HL-60/S4 treated with phorbol 12-myristate 13-acetate at 8.2 ng/mL for 4 days and 3 days (cell line): ENCODE measurements around the gene NECTIN3.

ENCODE experiments used
- in situ Hi-C: fragments of 300-500 bp; cut with MboI; formaldehyde crosslinking; loops from 2 replicates; pipeline ENCODE4 v1.15.0; 2022; ENCODE audit warnings: low sequenced_read_pairs

NECTIN3 gene

GRCh38 chr3:111197485-111197884, 125.9 kb downstream of the NECTIN3 start:
- in situ Hi-C loops, result no loop called here

- in situ Hi-C loops, result no loop called here
Measured at GRCh38 chr3:111200027-111200426, 128.4 kb downstream of the NECTIN3 start.

DNA sequence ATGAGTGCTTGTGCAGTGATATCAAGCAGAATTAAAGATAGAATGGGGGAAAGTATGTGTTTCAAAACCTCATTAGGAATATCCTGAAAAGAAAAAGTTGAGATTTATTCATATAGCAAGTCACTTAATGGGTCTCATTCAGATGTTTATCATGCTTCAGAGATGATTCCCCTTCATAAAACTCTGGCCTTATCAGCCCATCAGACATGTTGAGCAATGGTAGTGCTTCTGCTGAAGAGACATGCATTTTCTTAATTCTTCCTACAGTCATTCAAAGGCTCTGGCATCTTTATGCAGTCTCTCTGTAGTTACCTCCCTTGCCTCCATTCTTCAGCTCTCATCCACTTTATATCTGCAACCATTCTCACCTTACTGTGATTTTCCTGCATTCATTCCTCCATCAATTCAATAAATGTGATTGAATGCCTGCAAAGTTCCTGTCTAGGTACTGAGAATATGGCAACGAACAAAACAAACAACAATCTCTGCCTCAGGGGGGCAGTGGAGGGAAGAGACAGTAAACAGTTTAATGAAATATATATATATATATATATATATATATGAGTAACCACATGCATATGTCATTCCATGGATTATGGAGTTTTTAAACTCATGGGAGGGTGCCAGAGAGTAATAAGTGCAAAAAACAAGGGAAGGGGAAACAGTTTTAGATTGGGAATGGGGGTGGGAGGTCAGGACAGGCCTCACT, 138.5 kb downstream of the NECTIN3 start:
- in situ Hi-C loops, result no loop called here

GRCh38 chr3:111210866-111211564, 139.4 kb downstream of the NECTIN3 start:
- in situ Hi-C loops, result no loop called here

DNA sequence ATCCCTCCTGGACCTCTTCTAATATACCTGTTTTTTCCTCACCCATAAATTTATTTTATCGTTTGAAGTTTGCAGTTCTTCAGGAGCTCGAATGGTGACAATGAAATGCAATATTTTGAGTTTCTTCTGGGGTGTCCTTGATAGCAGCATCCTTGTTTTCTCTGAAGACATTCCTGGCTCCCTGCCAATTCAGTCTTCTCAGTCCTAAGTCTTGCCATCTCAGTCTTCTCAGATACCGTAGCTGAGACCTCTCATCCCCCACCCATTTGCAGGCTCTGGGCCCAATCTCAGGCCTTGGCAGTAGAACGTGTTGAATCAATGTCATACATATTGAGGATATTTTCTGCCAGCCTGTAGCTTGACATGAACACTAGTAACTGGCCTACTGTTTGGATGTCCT, 140.9 kb downstream of the NECTIN3 start:
- in situ Hi-C loops, result no loop called here

DNA sequence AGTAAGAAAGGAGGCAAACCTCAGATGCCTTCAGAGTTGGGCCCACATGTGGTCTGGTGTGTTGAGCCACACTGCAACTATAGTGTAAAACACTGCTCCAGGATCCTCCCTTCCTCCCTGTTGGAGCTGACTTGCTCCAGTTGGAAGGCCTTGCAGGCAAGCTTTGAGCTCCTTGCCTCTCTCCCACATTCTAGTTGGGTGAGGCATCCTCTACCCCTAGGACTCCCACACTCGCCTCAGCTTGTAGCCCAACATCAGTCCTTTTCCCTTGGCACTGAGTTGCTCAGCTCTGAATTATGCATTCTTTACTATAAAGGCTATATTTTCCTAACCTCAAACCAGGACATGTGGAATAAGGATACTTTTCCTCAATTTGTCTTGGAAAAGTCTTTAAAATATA, 143.9 kb downstream of the NECTIN3 start:
- in situ Hi-C loops, result no loop called here

DNA sequence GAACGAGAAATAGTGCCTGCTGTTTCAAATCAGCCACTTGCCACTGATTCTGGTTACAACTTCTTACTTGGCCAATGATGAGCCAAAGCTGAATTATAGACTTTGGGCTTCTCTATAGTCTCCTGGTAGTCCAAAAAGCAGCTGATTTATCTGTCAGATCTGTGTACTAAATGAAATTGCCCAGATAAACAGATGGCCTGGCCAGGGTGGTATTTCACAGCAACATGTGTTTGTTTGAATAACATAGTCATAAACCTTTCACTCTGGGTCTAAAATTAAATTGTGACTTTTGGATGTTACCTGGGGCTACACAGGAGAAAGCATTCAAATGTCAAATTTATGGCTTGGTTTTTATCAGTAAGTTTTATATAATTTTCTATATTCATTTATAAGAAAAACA, 147.0 kb downstream of the NECTIN3 start:
- in situ Hi-C loops, result no loop called here

DNA sequence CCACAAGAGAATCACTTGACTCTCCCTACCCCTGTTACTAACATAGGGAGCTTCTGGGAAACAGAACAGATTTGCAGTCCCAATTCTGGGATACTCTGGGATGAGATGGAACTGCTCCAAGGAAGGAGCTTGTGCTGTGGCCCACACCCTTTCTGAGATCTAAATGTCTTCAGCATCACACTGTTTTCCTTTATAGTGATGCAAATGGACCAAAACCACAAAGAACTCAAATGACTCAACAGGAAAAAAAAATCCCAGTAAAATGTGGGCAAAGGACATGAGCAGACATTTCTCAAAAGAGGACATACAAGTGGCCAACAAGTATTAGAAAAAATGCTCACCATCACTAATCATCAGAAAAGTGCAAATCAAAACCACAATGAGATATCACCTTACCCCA, 155.6 kb downstream of the NECTIN3 start:
- in situ Hi-C loops, result no loop called here

- in situ Hi-C loops, result no loop called here
Measured at GRCh38 chr3:111229301-111229700, 157.7 kb downstream of the NECTIN3 start.

GRCh38 chr3:111236836-111237713, 165.5 kb downstream of the NECTIN3 start:
- in situ Hi-C loops, result no loop called here

GRCh38 chr3:111237946-111238345, 166.3 kb downstream of the NECTIN3 start:
- in situ Hi-C loops, result no loop called here

GRCh38 chr3:111238885-111239284, 167.3 kb downstream of the NECTIN3 start:
- in situ Hi-C loops, result no loop called here

- in situ Hi-C loops, result no loop called here
Measured at GRCh38 chr3:111241960-111242359, 170.3 kb downstream of the NECTIN3 start.
